ENCODE data around the gene ANXA11.
"Not testable (repeated sequence)": the region's sequence is repeated elsewhere in the genome, so short reads cannot be mapped to it uniquely, and the experiment has no call there.

The ANXA11 gene

GRCh38 chr10:80146918-80147317 lies 58.4 kb downstream of the ANXA11 start:
- no peak for DNase-seq (ENCODE audit: low read depth)
- no peak overlapping the region for H3K4me3 ChIP-seq (ENCODE audit: low read depth, low read length)
- TF ChIP-seq POLR2A (IDR thresholded peaks at IDR 0.05; ENCODE audit: extremely low read depth, insufficient read length) (no peak), CTCF (IDR thresholded peaks at IDR 0.05; ENCODE audit: low read depth, low read length) (no peak), MAX (IDR thresholded peaks at IDR 0.05; ENCODE audit: low read depth, low read length) (no peak), MYC (IDR thresholded peaks at IDR 0.05; ENCODE audit: low read depth, low read length) (no peak)

- H3K4me3 ChIP-seq (ENCODE audit: low read depth, low read length): not testable (repeated sequence)
- peak; percentile 51 for DNase-seq (ENCODE audit: low read depth)
These were observed 59.7 kb downstream of the ANXA11 start for GRCh38 chr10:80145406-80146308.

GRCh38 chr10:80144696-80145131 lies 60.6 kb downstream of the ANXA11 start:
- peak; percentile 29 for DNase-seq (ENCODE audit: low read depth)
- TF ChIP-seq MAX (IDR thresholded peaks at IDR 0.05; ENCODE audit: low read depth, low read length): no peak
- no peak for TF ChIP-seq CTCF (IDR thresholded peaks at IDR 0.05; ENCODE audit: low read depth, low read length)
- TF ChIP-seq MYC (IDR thresholded peaks at IDR 0.05; ENCODE audit: low read depth, low read length): no peak
- TF ChIP-seq POLR2A (IDR thresholded peaks at IDR 0.05; ENCODE audit: extremely low read depth, insufficient read length): no peak
- H3K4me3 ChIP-seq (ENCODE audit: low read depth, low read length): no peak overlapping the region

- H3K4me3 ChIP-seq (ENCODE audit: low read depth, low read length): no peak overlapping the region
- DNase-seq (ENCODE audit: low read depth): peak; percentile 28
- TF ChIP-seq MYC (IDR thresholded peaks at IDR 0.05; ENCODE audit: low read depth, low read length): no peak
- no peak for TF ChIP-seq CTCF (IDR thresholded peaks at IDR 0.05; ENCODE audit: low read depth, low read length)
- TF ChIP-seq MAX (IDR thresholded peaks at IDR 0.05; ENCODE audit: low read depth, low read length): no peak
- no peak for TF ChIP-seq POLR2A (IDR thresholded peaks at IDR 0.05; ENCODE audit: extremely low read depth, insufficient read length)
These were observed 61.2 kb downstream of the ANXA11 start for GRCh38 chr10:80144067-80144695.

- no peak for DNase-seq (ENCODE audit: low read depth)
- H3K4me3 ChIP-seq (ENCODE audit: low read depth, low read length): no peak overlapping the region
- TF ChIP-seq POLR2A (IDR thresholded peaks at IDR 0.05; ENCODE audit: extremely low read depth, insufficient read length) (no peak), MAX (IDR thresholded peaks at IDR 0.05; ENCODE audit: low read depth, low read length) (no peak), MYC (IDR thresholded peaks at IDR 0.05; ENCODE audit: low read depth, low read length) (no peak)
These were observed 63.5 kb downstream of the ANXA11 start for GRCh38 chr10:80141696-80142460.

GRCh38 chr10:80140251-80140650 lies 65.1 kb downstream of the ANXA11 start:
- DNase-seq (ENCODE audit: low read depth): no peak

More at GRCh38 chr10:80140251-80140650, 65.1 kb downstream of the ANXA11 start:
- no peak overlapping the region for H3K4me3 ChIP-seq (ENCODE audit: low read depth, low read length)
- TF ChIP-seq POLR2A (IDR thresholded peaks at IDR 0.05; ENCODE audit: extremely low read depth, insufficient read length) (no peak), MYC (IDR thresholded peaks at IDR 0.05; ENCODE audit: low read depth, low read length) (no peak), MAX (IDR thresholded peaks at IDR 0.05; ENCODE audit: low read depth, low read length) (no peak), CTCF (IDR thresholded peaks at IDR 0.05; ENCODE audit: low read depth, low read length) (no peak)
